Activated CD4-positive, alpha-beta T cell treated with anti-CD3 and anti-CD28 coated beads, Interleukin-2, amount 50 U/mL, for 1 hour (primary cell): ENCODE data around the gene NADSYN1.
"Not testable (repeated sequence)": the region's sequence is repeated elsewhere in the genome, so short reads cannot be mapped to it uniquely, and the experiment has no call there.

Experiments used
- DNase-seq: peaks from one replicate; pipeline ENCODE4 v3.0.0-alpha.2; 2020

NADSYN1 gene

GRCh38 chr11:71453037-71453917 is at the start of gene NADSYN1:
Gene NADSYN1 (plus strand): TSS chr11:71453203. CDS start chr11:71453297, 94 bp downstream.
- peak; percentile 94 for DNase-seq

- no peak for DNase-seq
Measured at GRCh38 chr11:71404209-71404608, 48.8 kb upstream of the NADSYN1 start.

- no peak for DNase-seq
Measured at GRCh38 chr11:71406681-71407080, 46.3 kb upstream of the NADSYN1 start.

GRCh38 chr11:71407356-71407755 is 45.6 kb upstream of the NADSYN1 start:
- no peak for DNase-seq

- DNase-seq, result no peak
Measured at GRCh38 chr11:71408826-71409225, 44.2 kb upstream of the NADSYN1 start.

GRCh38 chr11:71410363-71410966 is 42.5 kb upstream of the NADSYN1 start:
- DNase-seq, result no peak

- no peak for DNase-seq
Measured at GRCh38 chr11:71414645-71415044, 38.4 kb upstream of the NADSYN1 start.

GRCh38 chr11:71418643-71419042 is 34.4 kb upstream of the NADSYN1 start:
- no peak for DNase-seq

- DNase-seq, result no peak
Measured at GRCh38 chr11:71420455-71421241, 32.4 kb upstream of the NADSYN1 start.

- DNase-seq, result no peak
Measured at GRCh38 chr11:71421392-71421950, 31.5 kb upstream of the NADSYN1 start.

GRCh38 chr11:71422318-71422717 is 30.7 kb upstream of the NADSYN1 start:
- not testable (repeated sequence) for DNase-seq

GRCh38 chr11:71423181-71423790 is 29.7 kb upstream of the NADSYN1 start:
- no peak for DNase-seq

- no peak for DNase-seq
Measured at GRCh38 chr11:71425409-71425808, 27.6 kb upstream of the NADSYN1 start.

GRCh38 chr11:71425860-71426259 is 27.1 kb upstream of the NADSYN1 start:
- DNase-seq, result no peak

- DNase-seq, result no peak
Measured at GRCh38 chr11:71426413-71426812, 26.6 kb upstream of the NADSYN1 start.

GRCh38 chr11:71428861-71429435 is 24.1 kb upstream of the NADSYN1 start:
- DNase-seq, result no peak

- no peak for DNase-seq
Measured at GRCh38 chr11:71429701-71430100, 23.3 kb upstream of the NADSYN1 start.

- no peak for DNase-seq
Measured at GRCh38 chr11:71430166-71430565, 22.8 kb upstream of the NADSYN1 start.

- no peak for DNase-seq
Measured at GRCh38 chr11:71431271-71431670, 21.7 kb upstream of the NADSYN1 start.

- no peak for DNase-seq
Measured at GRCh38 chr11:71432761-71433647, 20.0 kb upstream of the NADSYN1 start.
